GM12878 (cell line): ENCODE measurements around the gene COPZ2. TPM values are rescaled to one million over a fixed set of nuclear protein-coding genes. Genes with fewer than 3 reads are reported as not detected.

Source experiments
- ATAC-seq: fragments of 200-7000 bp; cut with Tn5 transposase; 3 replicates; pipeline ENCODE4 v1.9.1; 2020; ENCODE audit warnings: mild to moderate bottlenecking, moderate library complexity
- BruUV-seq: library from RNA; stranded (reverse); fragments of 400-500 nt; replicated peaks from 2 replicates; lab custom pipeline; 2021; lab: Mats Ljungman, UMichigan
- CTCF ChIA-PET: fragments of 300-600 bp; sonication (Branson Sonifier 250); formaldehyde crosslinking; extraction: SDS; loops from one replicate; lab custom pipeline; 2021; ENCODE audit warnings: inconsistent platforms; lab: Yijun Ruan, JAX
- POLR2A ChIA-PET: fragments of 350-600 bp; formaldehyde crosslinking; extraction: SDS; loops from one replicate; lab custom pipeline; 2021; ENCODE audit warnings: inconsistent platforms; lab: Charles Lee
- RAD21 ChIA-PET: fragments of 300-600 bp; sonication (Branson Sonifier 250); formaldehyde crosslinking; loops from one replicate; lab custom pipeline; 2023; ENCODE audit warnings: antibody characterized with exemption; ENCODE audit not compliant: unreplicated experiment; lab: Charles Lee
- SMC1A ChIA-PET: fragments of 300-600 bp; sonication (Branson Sonifier 250); formaldehyde crosslinking; loops from one replicate; lab custom pipeline; 2023; ENCODE audit not compliant: unreplicated experiment, uncharacterized antibody; lab: Charles Lee
- DNase-seq: peaks from one replicate; pipeline ENCODE4 v3.0.0-alpha.2; 2011; ENCODE audit warnings: low read depth, low spot score
- FAIRE-seq: peaks from 3 replicates; lab custom pipeline; 2011; peaks lifted over from hg19 to GRCh38; lab: Jason Lieb, UNC
- H2AFZ ChIP-seq: 2 replicates; pipeline ENCODE4 v1.6.0; 2011; ENCODE audit warnings: low read depth, low read length, control low read depth; ENCODE audit not compliant: control insufficient read depth
- H3K27ac ChIP-seq: 2 replicates; pipeline ENCODE4 v1.5.1; 2011; ENCODE audit warnings: control low read depth; ENCODE audit not compliant: control insufficient read depth, insufficient read depth
- H3K27me3 ChIP-seq, 2 experiments: replicated peaks in 1 of 2; 2 replicates each; pipeline versions ENCODE4 v1.6.0 to v1.6.1; 2011; ENCODE audit warnings: low read length in 1 of 2; ENCODE audit not compliant: control insufficient read depth in 2 of 2, insufficient read depth in 2 of 2
- H3K36me3 ChIP-seq, 2 experiments: 2 replicates each; pipeline ENCODE4 v1.5.1; 2011; ENCODE audit warnings: low read length in 1 of 2; ENCODE audit not compliant: control insufficient read depth in 2 of 2, insufficient read depth in 2 of 2
- H3K4me1 ChIP-seq: 2 replicates; pipeline ENCODE4 v1.6.1; 2011; ENCODE audit warnings: mild to moderate bottlenecking, low read length, moderate library complexity, mixed read lengths; ENCODE audit not compliant: control insufficient read depth, insufficient read depth
- H3K4me2 ChIP-seq: 2 replicates; pipeline ENCODE4 v1.6.0; 2011; ENCODE audit warnings: control low read depth; ENCODE audit not compliant: control insufficient read depth, insufficient read depth
- H3K4me3 ChIP-seq: fragments of 200-600 bp; sonication (generic); 2 replicates; pipeline ENCODE4 v1.5.1; 2016
- H3K79me2 ChIP-seq: 2 replicates; pipeline ENCODE4 v1.6.0; 2011; ENCODE audit warnings: low read length; ENCODE audit not compliant: control insufficient read depth, insufficient read depth
- H3K9ac ChIP-seq: 2 replicates; pipeline ENCODE4 v1.8.0; 2011; ENCODE audit warnings: low read length, control low read depth, mixed read lengths; ENCODE audit not compliant: control insufficient read depth, insufficient read depth
- H3K9me3 ChIP-seq: replicated peaks from 3 replicates; pipeline ENCODE4 v1.5.1; 2011; ENCODE audit warnings: mild to moderate bottlenecking, low read length; ENCODE audit not compliant: control insufficient read depth, insufficient read depth
- H4K20me1 ChIP-seq: 2 replicates; pipeline ENCODE4 v1.6.0; 2011; ENCODE audit not compliant: control insufficient read depth, insufficient read depth
- BCL11A ChIP-seq: IDR thresholded peaks from 2 replicates; pipeline ENCODE4 v1.6.1; 2011; ENCODE audit warnings: low read depth, low read length
- CBX3 ChIP-seq: fragments of 200-600 bp; sonication (generic); IDR thresholded peaks from 2 replicates; pipeline ENCODE4 v1.6.1; 2016; ENCODE audit warnings: low read depth, borderline replicate concordance
- HDAC2 ChIP-seq: fragments of 200-600 bp; sonication (generic); IDR thresholded peaks from 2 replicates; pipeline ENCODE4 v1.6.1; 2017
- KLF5 ChIP-seq: fragments of 450-650 bp; IDR thresholded peaks from 2 replicates; pipeline ENCODE4 v1.6.1; 2014; ENCODE audit warnings: mild to moderate bottlenecking; ENCODE audit not compliant: partially characterized antibody
- NFIC ChIP-seq: IDR thresholded peaks from 2 replicates; pipeline ENCODE4 v1.6.1; 2012; ENCODE audit warnings: low read depth, mild to moderate bottlenecking, inconsistent platforms, low read length, moderate library complexity
- RAD21 ChIP-seq: IDR thresholded peaks from 2 replicates; pipeline ENCODE4 v1.6.1; 2011; ENCODE audit warnings: mild to moderate bottlenecking, low read depth, low read length, moderate library complexity; ENCODE audit not compliant: insufficient read depth
- SP1 ChIP-seq: IDR thresholded peaks from one replicate; pipeline ENCODE4 v1.6.1; 2011; ENCODE audit warnings: low read depth, low read length
- ZZZ3 ChIP-seq: IDR thresholded peaks from 2 replicates; pipeline ENCODE4 v1.6.1; 2011; ENCODE audit warnings: low read depth; ENCODE audit not compliant: control insufficient read depth, insufficient read length
- WGBS: methylation state at CpG from one replicate; pipeline ENCODE4 v1.1.6; 2016; ENCODE audit warnings: low lambda C conversion rate; ENCODE audit not compliant: insufficient replicate concordance, insufficient coverage; ENCODE audit errors: missing lambda C conversion rate; 5-methylcytosine and 5-hydroxymethylcytosine counted together
- in situ Hi-C: fragments of 300-500 bp; cut with MboI; formaldehyde crosslinking; loops from 9 replicates; pipeline ENCODE4 v1.14.3; 2018; ENCODE audit warnings: mixed read lengths
- intact Hi-C: fragments of 100-400 bp; cut with micrococcal nuclease; formaldehyde crosslinking; loops from one replicate; pipeline ENCODE4 v1.14.2; 2022; ENCODE audit not compliant: unreplicated experiment
- polyA plus RNA-seq, 11 experiments: library from polyadenylated mRNA; depleted of rRNA in 4 of 11; unstranded in 6 of 11; stranded (reverse) in 5 of 11; fragments of >200 nt; fragmentation: Nextera tagmentation in 4 of 11; fragmentation: Illumina TruSeq in 1 of 11; extraction: Ambion mirVana in 4 of 11; extraction: Trizol in 1 of 11; gene quantifications; 1 replicate in 1 of 11; 2 replicates in 10 of 11; pipeline versions ENCODE4 v1.2.1 to v1.2.3, GENCODE V29; 2011 to 2016; ENCODE audit warnings: inconsistent platforms in 2 of 11, missing spikeins in 2 of 11, low read depth in 1 of 11
- total RNA-seq, 4 experiments: library from RNA; depleted of rRNA in 3 of 4; stranded (reverse); fragments of >200 nt in 3 of 4; fragmentation: Illumina TruSeq in 1 of 4; extraction: Trizol in 1 of 4; gene quantifications; 2 replicates each; pipeline versions ENCODE4 v1.2.1 to v1.2.3, GENCODE V29; 2013 to 2021
- TF ChIP-seq, protein P1 (sequence below): IDR thresholded peaks from 2 replicates; pipeline ENCODE4 v1.6.1; 2012; ENCODE audit warnings: low read length, inconsistent platforms
- TF ChIP-seq, protein P2 (sequence below): IDR thresholded peaks from 2 replicates; pipeline ENCODE4 v1.6.1; 2011; ENCODE audit warnings: borderline replicate concordance, low read depth, mild to moderate bottlenecking, moderate library complexity, low read length; ENCODE audit not compliant: insufficient read depth, poor library complexity, severe bottlenecking

Gene COPZ2
- total and polyA plus RNA-seq, 10 of the 15 experiments (the other 5 are each of a cell fraction or from before 2014, with no cell fraction given) = 0.20 to 4.3 (median 2.6) TPM

DNA sequence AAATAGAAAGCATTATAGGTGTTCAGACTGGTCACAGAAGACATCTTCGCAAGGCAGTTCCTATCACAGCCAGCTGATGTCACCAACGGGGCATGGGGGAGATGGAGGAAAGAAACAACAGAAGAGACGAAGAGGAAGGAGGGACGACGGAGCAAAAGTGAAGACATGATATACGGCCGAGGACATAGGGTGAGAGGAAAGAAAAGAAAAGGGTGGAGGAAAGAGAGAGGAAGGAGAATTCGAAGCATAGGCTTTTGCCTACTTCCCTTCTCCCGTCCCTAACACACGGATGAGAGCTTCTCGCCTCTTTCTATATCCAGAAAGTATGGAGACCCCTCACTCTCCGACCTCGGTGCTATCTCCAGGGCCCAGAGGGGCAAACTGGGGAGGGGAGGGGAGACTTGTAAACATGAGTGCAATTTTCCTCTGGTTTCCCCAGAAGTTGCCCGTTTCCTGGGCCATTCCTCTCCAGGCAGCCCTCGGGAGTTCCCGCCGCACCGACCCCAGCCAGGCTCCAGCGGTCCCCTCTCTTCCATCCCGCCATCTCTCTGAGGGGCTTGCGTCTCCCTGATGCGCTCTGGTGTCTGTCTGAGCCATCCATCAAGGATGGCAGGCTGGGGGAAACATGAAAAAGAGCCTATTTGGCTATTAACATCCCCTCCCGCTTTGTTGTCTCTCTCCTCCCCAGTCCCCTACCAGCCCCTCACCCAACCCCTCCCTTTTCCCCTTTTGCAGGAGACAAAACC, 26.0 kb downstream of the COPZ2 start (continued):
- TF ChIP-seq, protein P1, sequence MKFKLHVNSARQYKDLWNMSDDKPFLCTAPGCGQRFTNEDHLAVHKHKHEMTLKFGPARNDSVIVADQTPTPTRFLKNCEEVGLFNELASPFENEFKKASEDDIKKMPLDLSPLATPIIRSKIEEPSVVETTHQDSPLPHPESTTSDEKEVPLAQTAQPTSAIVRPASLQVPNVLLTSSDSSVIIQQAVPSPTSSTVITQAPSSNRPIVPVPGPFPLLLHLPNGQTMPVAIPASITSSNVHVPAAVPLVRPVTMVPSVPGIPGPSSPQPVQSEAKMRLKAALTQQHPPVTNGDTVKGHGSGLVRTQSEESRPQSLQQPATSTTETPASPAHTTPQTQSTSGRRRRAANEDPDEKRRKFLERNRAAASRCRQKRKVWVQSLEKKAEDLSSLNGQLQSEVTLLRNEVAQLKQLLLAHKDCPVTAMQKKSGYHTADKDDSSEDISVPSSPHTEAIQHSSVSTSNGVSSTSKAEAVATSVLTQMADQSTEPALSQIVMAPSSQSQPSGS = no peak
- TF ChIP-seq ZZZ3 (no peak), SP1 (no peak), CBX3 (no peak), RAD21 (peak; percentile 52; the same call in 1 of the 2 replicates), NFIC (no peak), KLF5 (no peak)
- TF ChIP-seq, protein P2, sequence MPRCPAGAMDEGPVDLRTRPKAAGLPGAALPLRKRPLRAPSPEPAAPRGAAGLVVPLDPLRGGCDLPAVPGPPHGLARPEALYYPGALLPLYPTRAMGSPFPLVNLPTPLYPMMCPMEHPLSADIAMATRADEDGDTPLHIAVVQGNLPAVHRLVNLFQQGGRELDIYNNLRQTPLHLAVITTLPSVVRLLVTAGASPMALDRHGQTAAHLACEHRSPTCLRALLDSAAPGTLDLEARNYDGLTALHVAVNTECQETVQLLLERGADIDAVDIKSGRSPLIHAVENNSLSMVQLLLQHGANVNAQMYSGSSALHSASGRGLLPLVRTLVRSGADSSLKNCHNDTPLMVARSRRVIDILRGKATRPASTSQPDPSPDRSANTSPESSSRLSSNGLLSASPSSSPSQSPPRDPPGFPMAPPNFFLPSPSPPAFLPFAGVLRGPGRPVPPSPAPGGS = no peak

GRCh38 chr17:48010193-48010592, 27.4 kb downstream of the COPZ2 start:
- TF ChIP-seq HDAC2 = no peak
- no peak for TF ChIP-seq BCL11A
- FAIRE-seq (no peak), DNase-seq (no peak), ATAC-seq (no peak)
- Histone ChIP-seq H3K79me2 (no peaks in the 10 kb centered on the region), H3K36me3 (no peaks in the 10 kb centered on the region), H3K9me3 (no peaks in the 10 kb centered on the region), H3K27me3 (no peaks in the 10 kb centered on the region), H3K9ac (no peak overlapping the region), H3K27ac (no peak overlapping the region), H3K4me3 (no peak overlapping the region), H3K4me2 (no peak overlapping the region), H2AFZ (no peak overlapping the region), H4K20me1 (no peaks in the 10 kb centered on the region), H3K4me1 (peaks cover 17% of the 10 kb centered on the region)
- BruUV-seq = no TSS peak
- ChIA-PET RAD21 (interaction anchor here (1.2 to 3.0 kb wide), 4 partner anchors 7 to 169 kb away, joined by 3 to 19 read pairs (median 8); partner anchors contain the start of genes CDK5RAP3 and SCRN2), SMC1A (interaction anchor here (0.6 to 3.5 kb wide), 9 partner anchors 8 to 168 kb away, joined by 3 to 27 read pairs (median 11); no protein-coding TSS in a partner anchor), POLR2A (interaction anchor here (0.6 to 2.7 kb wide), 4 partner anchors 7 to 115 kb away, joined by 3 to 18 read pairs (median 10); partner anchors contain the start of gene CDK5RAP3), CTCF (interaction anchor here (0.6 to 14.1 kb wide), 11 partner anchors 8 to 173 kb away, joined by 3 to 454 read pairs (median 12); partner anchors contain the start of genes CDK5RAP3, PNPO and PRR15L)
- intact Hi-C loops (no loop called here), in situ Hi-C loops (no loop called here)
- 45% methylated on average over 3 of the region's 3 CpGs for WGBS
